Trophoblast cell (in vitro differentiated cells and primary cell): ENCODE data around the gene MACROD2.

Experiments used
- DNase-seq, 2 donors: peaks; one replicate each; pipeline ENCODE4 v3.0.0-alpha.2; 2016
- H2AFZ ChIP-seq: 2 replicates; pipeline ENCODE4 v1.6.1; 2013; ENCODE audit warnings: low read length, moderate library complexity, mild to moderate bottlenecking; ENCODE audit not compliant: insufficient read depth, poor library complexity
- H2AK5ac ChIP-seq: 2 replicates; pipeline ENCODE4 v1.6.1; 2013; ENCODE audit warnings: mild to moderate bottlenecking, low read length
- H2BK120ac ChIP-seq: 2 replicates; pipeline ENCODE4 v1.6.1; 2013; ENCODE audit warnings: low read length, mild to moderate bottlenecking, moderate library complexity; ENCODE audit not compliant: insufficient read depth, poor library complexity
- H2BK12ac ChIP-seq: 2 replicates; pipeline ENCODE4 v1.6.1; 2013; ENCODE audit warnings: mild to moderate bottlenecking, low read length, moderate library complexity
- H2BK5ac ChIP-seq: 2 replicates; pipeline ENCODE4 v1.6.1; 2013; ENCODE audit warnings: low read length, low read depth, moderate library complexity, mild to moderate bottlenecking; ENCODE audit not compliant: poor library complexity
- H3K14ac ChIP-seq: 2 replicates; pipeline ENCODE4 v1.6.1; 2013; ENCODE audit warnings: mild to moderate bottlenecking, low read length
- H3K18ac ChIP-seq: 2 replicates; pipeline ENCODE4 v1.6.1; 2013; ENCODE audit warnings: mild to moderate bottlenecking, low read length
- H3K23ac ChIP-seq: 2 replicates; pipeline ENCODE4 v1.6.1; 2013; ENCODE audit warnings: low read length
- H3K27ac ChIP-seq: 2 replicates; pipeline ENCODE4 v1.5.1; 2013; ENCODE audit warnings: low read depth, mild to moderate bottlenecking, inconsistent platforms, low read length, moderate library complexity
- H3K27me3 ChIP-seq: 2 replicates; pipeline ENCODE4 v1.6.1; 2013; ENCODE audit warnings: inconsistent platforms, mild to moderate bottlenecking, low read length, moderate library complexity; ENCODE audit not compliant: insufficient read depth
- H3K36me3 ChIP-seq, 2 experiments: 1 replicate in 1 of 2; 2 replicates in 1 of 2; pipeline ENCODE4 v1.6.1; 2013; ENCODE audit warnings: low read length in 2 of 2, mild to moderate bottlenecking in 2 of 2, moderate library complexity in 1 of 2; ENCODE audit not compliant: insufficient read depth in 2 of 2, control insufficient read depth in 1 of 2
- H3K4ac ChIP-seq: 2 replicates; pipeline ENCODE4 v1.6.1; 2013; ENCODE audit warnings: low read depth, mild to moderate bottlenecking, low read length, moderate library complexity
- H3K4me1 ChIP-seq, 2 experiments: 1 replicate in 1 of 2; 2 replicates in 1 of 2; pipeline ENCODE4 v1.6.1; 2013; ENCODE audit warnings: low read length in 2 of 2, mild to moderate bottlenecking in 2 of 2, moderate library complexity in 1 of 2; ENCODE audit not compliant: insufficient read depth in 2 of 2, control insufficient read depth in 1 of 2
- H3K4me2 ChIP-seq: 2 replicates; pipeline ENCODE4 v1.6.1; 2013; ENCODE audit warnings: inconsistent platforms, mild to moderate bottlenecking, low read length, moderate library complexity
- H3K4me3 ChIP-seq: 2 replicates; pipeline ENCODE4 v1.5.1; 2013; ENCODE audit warnings: mild to moderate bottlenecking, low read depth, low read length, inconsistent platforms
- H3K79me1 ChIP-seq: one replicate; pipeline ENCODE4 v1.6.1; 2013; ENCODE audit warnings: low read length
- H3K79me2 ChIP-seq: 2 replicates; pipeline ENCODE4 v1.6.1; 2013; ENCODE audit warnings: low read length, mild to moderate bottlenecking; ENCODE audit not compliant: control insufficient read depth, insufficient read depth, poor library complexity
- H3K9ac ChIP-seq: 2 replicates; pipeline ENCODE4 v1.6.1; 2013; ENCODE audit warnings: mild to moderate bottlenecking, low read length
- H3K9me3 ChIP-seq: 2 replicates; pipeline ENCODE4 v1.6.1; 2013; ENCODE audit warnings: low read depth, mild to moderate bottlenecking, control low read depth, inconsistent platforms, low read length; ENCODE audit not compliant: insufficient read depth
- H4K12ac ChIP-seq: 2 replicates; pipeline ENCODE4 v1.6.1; 2013; ENCODE audit warnings: low read depth, mild to moderate bottlenecking, low read length, moderate library complexity
- H4K8ac ChIP-seq: 2 replicates; pipeline ENCODE4 v1.6.1; 2013; ENCODE audit warnings: low read depth, mild to moderate bottlenecking, low read length, moderate library complexity
- H4K91ac ChIP-seq: one replicate; pipeline ENCODE4 v1.6.1; 2013; ENCODE audit warnings: low read depth, mild to moderate bottlenecking, low read length, moderate library complexity
- WGBS: extraction: QIAGEN DNeasy Blood & Tissue Kit; methylation state at CpG from one replicate; pipeline ENCODE4 v1.1.7; 2013; ENCODE audit warnings: missing lambda C conversion rate; ENCODE audit not compliant: insufficient read length, insufficient coverage; ENCODE audit errors: extremely low coverage; 5-methylcytosine and 5-hydroxymethylcytosine counted together

Gene MACROD2

GRCh38 chr20:16043931-16044330 is 2048.6 kb downstream of the MACROD2 start:
- no CpG with 5 or more reads among the region's 3 CpGs for WGBS
- Histone ChIP-seq H3K27ac (no peak overlapping the region), H3K14ac (no peak overlapping the region), H2AFZ (no peak overlapping the region), H2BK12ac (no peak overlapping the region), H3K4me3 (no peak overlapping the region), H3K4me1 (no peaks in the 10 kb centered on the region), H4K8ac (no peak overlapping the region), H3K9ac (no peak overlapping the region), H3K4ac (no peak overlapping the region), H3K79me1 (no peaks in the 10 kb centered on the region), H3K36me3 (no peaks in the 10 kb centered on the region), H4K91ac (no peak overlapping the region), H3K27me3 (no peaks in the 10 kb centered on the region), H2AK5ac (no peak overlapping the region), H3K18ac (no peak overlapping the region), H4K12ac (no peak overlapping the region), H3K79me2 (no peaks in the 10 kb centered on the region), H2BK120ac (no peak overlapping the region), H2BK5ac (no peak overlapping the region), H3K4me2 (no peak overlapping the region), H3K23ac (no peak overlapping the region), H3K9me3 (no peaks in the 10 kb centered on the region)
- DNase-seq: no peak

GRCh38 chr20:16048876-16049275 is 2053.6 kb downstream of the MACROD2 start:
- H3K79me1 ChIP-seq: no peaks in the 10 kb centered on the region
- H3K27me3 ChIP-seq: no peaks in the 10 kb centered on the region
- WGBS: no CpG with 5 or more reads among the region's 1 CpG

GRCh38 chr20:16049529-16050093 is 2054.3 kb downstream of the MACROD2 start:
- no peak overlapping the region for H3K14ac ChIP-seq
- no peak overlapping the region for H3K4ac ChIP-seq
- no peak overlapping the region for H3K9ac ChIP-seq
- H3K4me1 ChIP-seq: no peaks in the 10 kb centered on the region
- H3K27me3 ChIP-seq: no peaks in the 10 kb centered on the region
- DNase-seq: no peak
- no peak overlapping the region for H3K4me3 ChIP-seq
- H3K9me3 ChIP-seq: no peaks in the 10 kb centered on the region
- H2BK120ac ChIP-seq: no peak overlapping the region
- H4K12ac ChIP-seq: no peak overlapping the region
- no peak overlapping the region for H2BK5ac ChIP-seq
- H2AFZ ChIP-seq: no peak overlapping the region
- no peak overlapping the region for H2BK12ac ChIP-seq
- H3K23ac ChIP-seq: no peak overlapping the region
- H3K36me3 ChIP-seq: no peaks in the 10 kb centered on the region
- no peak overlapping the region for H2AK5ac ChIP-seq
- no CpG with 5 or more reads among the region's 9 CpGs for WGBS
- no peak overlapping the region for H3K4me2 ChIP-seq
- no peak overlapping the region for H4K8ac ChIP-seq
- no peaks in the 10 kb centered on the region for H3K79me2 ChIP-seq
- H4K91ac ChIP-seq: no peak overlapping the region
- no peak overlapping the region for H3K18ac ChIP-seq
- no peaks in the 10 kb centered on the region for H3K79me1 ChIP-seq
- H3K27ac ChIP-seq: no peak overlapping the region

More at GRCh38 chr20:16048876-16049275, 2053.6 kb downstream of the MACROD2 start:
- Histone ChIP-seq H3K18ac (no peak overlapping the region), H3K9me3 (no peaks in the 10 kb centered on the region), H2BK12ac (no peak overlapping the region), H4K12ac (no peak overlapping the region), H3K36me3 (no peaks in the 10 kb centered on the region), H3K9ac (no peak overlapping the region), H3K4me1 (no peaks in the 10 kb centered on the region), H3K23ac (no peak overlapping the region), H2BK120ac (no peak overlapping the region), H3K4me2 (no peak overlapping the region), H3K79me2 (no peaks in the 10 kb centered on the region), H3K14ac (no peak overlapping the region), H2AFZ (no peak overlapping the region), H4K8ac (no peak overlapping the region), H4K91ac (no peak overlapping the region), H3K27ac (no peak overlapping the region), H2BK5ac (no peak overlapping the region), H2AK5ac (no peak overlapping the region), H3K4ac (no peak overlapping the region), H3K4me3 (no peak overlapping the region)
- DNase-seq: no peak

GRCh38 chr20:16050366-16050765 is 2055.1 kb downstream of the MACROD2 start:
- no peak for DNase-seq
- no peak overlapping the region for H3K23ac ChIP-seq
- WGBS: no CpG with 5 or more reads among the region's 1 CpG
- no peak overlapping the region for H3K4me2 ChIP-seq
- no peaks in the 10 kb centered on the region for H3K79me1 ChIP-seq
- H2BK12ac ChIP-seq: no peak overlapping the region
- H3K9ac ChIP-seq: no peak overlapping the region
- H2BK5ac ChIP-seq: no peak overlapping the region
- H2AFZ ChIP-seq: no peak overlapping the region
- no peak overlapping the region for H3K14ac ChIP-seq
- H3K18ac ChIP-seq: no peak overlapping the region
- H3K9me3 ChIP-seq: no peaks in the 10 kb centered on the region
- H3K36me3 ChIP-seq: no peaks in the 10 kb centered on the region
- H2AK5ac ChIP-seq: no peak overlapping the region
- H2BK120ac ChIP-seq: no peak overlapping the region
- no peaks in the 10 kb centered on the region for H3K79me2 ChIP-seq
- no peak overlapping the region for H3K27ac ChIP-seq
- no peaks in the 10 kb centered on the region for H3K27me3 ChIP-seq
- no peaks in the 10 kb centered on the region for H3K4me1 ChIP-seq
- H4K8ac ChIP-seq: no peak overlapping the region
- H3K4ac ChIP-seq: no peak overlapping the region
- H3K4me3 ChIP-seq: no peak overlapping the region
- no peak overlapping the region for H4K12ac ChIP-seq
- no peak overlapping the region for H4K91ac ChIP-seq
